Stomach smooth muscle (tissue), 2 donors: Measurements from ENCODE around the gene EEFSEC.

Experiments
- H3K27ac ChIP-seq: one replicate; pipeline ENCODE4 v1.7.0; 2013; ENCODE audit warnings: mild to moderate bottlenecking, low read length, inconsistent platforms
- H3K27me3 ChIP-seq, 2 donors: one replicate each; pipeline ENCODE4 v1.7.0; 2013; ENCODE audit warnings: low read length in 2 of 2; ENCODE audit not compliant: insufficient read depth in 2 of 2, control insufficient read depth in 1 of 2
- H3K36me3 ChIP-seq, 2 donors: one replicate each; pipeline ENCODE4 v1.7.0; 2013; ENCODE audit warnings: low read length in 2 of 2; ENCODE audit not compliant: control insufficient read depth in 2 of 2, insufficient read depth in 2 of 2
- H3K4me1 ChIP-seq: one replicate; pipeline ENCODE4 v1.7.0; 2013; ENCODE audit warnings: low read length; ENCODE audit not compliant: control insufficient read depth, insufficient read depth
- H3K4me3 ChIP-seq, 2 donors: one replicate each; pipeline ENCODE4 v1.7.0; 2013; ENCODE audit warnings: low read length in 2 of 2
- H3K9ac ChIP-seq, 2 donors: one replicate each; pipeline ENCODE4 v1.7.0; 2013; ENCODE audit warnings: low read length in 2 of 2, mild to moderate bottlenecking in 1 of 2
- H3K9me3 ChIP-seq, 2 donors: one replicate each; pipeline ENCODE4 v1.7.0; 2013; ENCODE audit warnings: low read length in 2 of 2; ENCODE audit not compliant: control insufficient read depth in 2 of 2
- donor health status: healthy.
- donor health status: Pancreatic carcinoma.

Gene EEFSEC

GRCh38 chr3:128427175-128427857 is 274.0 kb downstream of the EEFSEC start:
- no peak overlapping the region for H3K27ac ChIP-seq
- H3K9ac ChIP-seq: no peak overlapping the region
- peaks cover 23 to 43% of the 10 kb centered on the region in 2 donors for H3K27me3 ChIP-seq
- H3K4me1 ChIP-seq: peaks cover 10% of the 10 kb centered on the region
- no peaks in the 10 kb centered on the region for H3K36me3 ChIP-seq
- H3K4me3 ChIP-seq: no peak overlapping the region
- H3K9me3 ChIP-seq: no peaks in the 10 kb centered on the region

- peaks cover 27 to 52% of the 10 kb centered on the region in 2 donors for H3K27me3 ChIP-seq
- no peak overlapping the region for H3K27ac ChIP-seq
- H3K9ac ChIP-seq: no peak overlapping the region
- no peaks in the 10 kb centered on the region for H3K9me3 ChIP-seq
- H3K4me3 ChIP-seq: no peak overlapping the region
- H3K36me3 ChIP-seq: no peaks in the 10 kb centered on the region
- peaks cover 12% of the 10 kb centered on the region for H3K4me1 ChIP-seq
These were observed 274.9 kb downstream of the EEFSEC start for GRCh38 chr3:128427872-128428822.

- Histone ChIP-seq H3K27ac (no peak overlapping the region), H3K9me3 (no peaks in the 10 kb centered on the region), H3K4me3 (no peak overlapping the region), H3K27me3 (peaks cover 35 to 61% of the 10 kb centered on the region in 2 donors), H3K36me3 (no peaks in the 10 kb centered on the region), H3K9ac (no peak overlapping the region), H3K4me1 (peaks cover 14% of the 10 kb centered on the region)
These were observed 276.0 kb downstream of the EEFSEC start for GRCh38 chr3:128429275-128429674.

- H3K27ac ChIP-seq: no peak overlapping the region
- peaks cover 14% of the 10 kb centered on the region for H3K4me1 ChIP-seq
- H3K9ac ChIP-seq: no peak overlapping the region
- H3K9me3 ChIP-seq: no peaks in the 10 kb centered on the region
- no peak overlapping the region for H3K4me3 ChIP-seq
- peaks cover 35 to 66% of the 10 kb centered on the region in 2 donors for H3K27me3 ChIP-seq
- no peaks in the 10 kb centered on the region for H3K36me3 ChIP-seq
These were observed 276.5 kb downstream of the EEFSEC start for GRCh38 chr3:128429751-128430150.

GRCh38 chr3:128430301-128430700 is 277.0 kb downstream of the EEFSEC start:
- peaks cover 37 to 71% of the 10 kb centered on the region in 2 donors for H3K27me3 ChIP-seq
- H3K27ac ChIP-seq: no peak overlapping the region
- no peak overlapping the region for H3K9ac ChIP-seq
- no peak overlapping the region for H3K4me3 ChIP-seq
- H3K9me3 ChIP-seq: no peaks in the 10 kb centered on the region
- no peaks in the 10 kb centered on the region for H3K36me3 ChIP-seq
- H3K4me1 ChIP-seq: peaks cover 14% of the 10 kb centered on the region

GRCh38 chr3:128430731-128431130 is 277.4 kb downstream of the EEFSEC start:
- peaks cover 14% of the 10 kb centered on the region for H3K4me1 ChIP-seq
- no peak overlapping the region for H3K27ac ChIP-seq
- peaks cover 41 to 70% of the 10 kb centered on the region in 2 donors for H3K27me3 ChIP-seq
- H3K9me3 ChIP-seq: no peaks in the 10 kb centered on the region
- H3K9ac ChIP-seq: no peak overlapping the region
- H3K4me3 ChIP-seq: no peak overlapping the region
- H3K36me3 ChIP-seq: no peaks in the 10 kb centered on the region

GRCh38 chr3:128431803-128432300 is 278.6 kb downstream of the EEFSEC start:
- H3K4me3 ChIP-seq: no peak overlapping the region
- H3K27me3 ChIP-seq: peaks cover 47 to 63% of the 10 kb centered on the region in 2 donors
- H3K27ac ChIP-seq: no peak overlapping the region

GRCh38 chr3:128432301-128432970 is 279.2 kb downstream of the EEFSEC start:
- Histone ChIP-seq H3K4me3 (no peak overlapping the region), H3K27me3 (peaks cover 47 to 58% of the 10 kb centered on the region in 2 donors), H3K27ac (no peak overlapping the region), H3K9ac (no peak overlapping the region), H3K36me3 (no peaks in the 10 kb centered on the region), H3K4me1 (peaks cover 4% of the 10 kb centered on the region), H3K9me3 (no peaks in the 10 kb centered on the region)

More at GRCh38 chr3:128431803-128432300, 278.6 kb downstream of the EEFSEC start:
- H3K9ac ChIP-seq: no peak overlapping the region
- H3K9me3 ChIP-seq: no peaks in the 10 kb centered on the region
- H3K36me3 ChIP-seq: no peaks in the 10 kb centered on the region
- peaks cover 4% of the 10 kb centered on the region for H3K4me1 ChIP-seq

- H3K9me3 ChIP-seq: no peaks in the 10 kb centered on the region
- peak overlapping the region in 1 of 2 donors; percentile 29 for H3K4me3 ChIP-seq
- peaks cover 4% of the 10 kb centered on the region for H3K4me1 ChIP-seq
- H3K9ac ChIP-seq: no peak overlapping the region
- peaks cover 48 to 53% of the 10 kb centered on the region in 2 donors for H3K27me3 ChIP-seq
- H3K27ac ChIP-seq: no peak overlapping the region
- H3K36me3 ChIP-seq: no peaks in the 10 kb centered on the region
These were observed 279.9 kb downstream of the EEFSEC start for GRCh38 chr3:128432971-128433836.

- Histone ChIP-seq H3K36me3 (no peaks in the 10 kb centered on the region), H3K27ac (no peak overlapping the region), H3K9ac (no peak overlapping the region), H3K4me1 (peaks cover 4% of the 10 kb centered on the region), H3K27me3 (peaks cover 51 to 52% of the 10 kb centered on the region in 2 donors), H3K9me3 (no peaks in the 10 kb centered on the region), H3K4me3 (no peak overlapping the region)
These were observed 280.5 kb downstream of the EEFSEC start for GRCh38 chr3:128433837-128434165.
